Mesodermal cell (in vitro differentiated cells): ENCODE results near the gene SRSF5.
"Not testable (repeated sequence)": the region's sequence is repeated elsewhere in the genome, so short reads cannot be mapped to it uniquely, and the experiment has no call there.

Source experiments
- H3K27ac ChIP-seq: 2 replicates; pipeline ENCODE4 v1.7.0; 2013; ENCODE audit warnings: mild to moderate bottlenecking, low read depth, low read length, moderate library complexity; ENCODE audit not compliant: severe bottlenecking
- H3K36me3 ChIP-seq: 2 replicates; pipeline ENCODE4 v1.7.1; 2013; ENCODE audit warnings: mild to moderate bottlenecking, low read length, moderate library complexity; ENCODE audit not compliant: control insufficient read depth, insufficient read depth
- H3K4me1 ChIP-seq: one replicate; pipeline ENCODE4 v1.7.1; 2013; ENCODE audit warnings: mild to moderate bottlenecking, low read length; ENCODE audit not compliant: insufficient read depth, control insufficient read depth, poor library complexity, severe bottlenecking
- H3K4me3 ChIP-seq: 2 replicates; pipeline ENCODE4 v1.7.0; 2013; ENCODE audit warnings: low read length, control low read depth, mild to moderate bottlenecking; ENCODE audit not compliant: insufficient read depth, poor library complexity, severe bottlenecking; ENCODE audit errors: extremely low read depth
- H3K9me3 ChIP-seq: 2 replicates; pipeline ENCODE4 v1.7.1; 2013; ENCODE audit warnings: mild to moderate bottlenecking, low read length, moderate library complexity; ENCODE audit not compliant: control insufficient read depth
- WGBS, 2 experiments: methylation state at CpG; one replicate each; pipeline ENCODE4 v1.1.5; 2013; ENCODE audit warnings: missing lambda C conversion rate in 2 of 2; ENCODE audit not compliant: insufficient coverage in 2 of 2; 5-methylcytosine and 5-hydroxymethylcytosine counted together

Gene SRSF5

GRCh38 chr14:69807192-69807591 lies 40.2 kb downstream of the SRSF5 start:
- Histone ChIP-seq H3K9me3 (no peaks in the 10 kb centered on the region), H3K4me3 (no peak overlapping the region), H3K36me3 (no peaks in the 10 kb centered on the region), H3K27ac (no peak overlapping the region), H3K4me1 (no peaks in the 10 kb centered on the region)
- no CpG with 5 or more reads among the region's 1 CpG for WGBS, 2 experiments

DNA sequence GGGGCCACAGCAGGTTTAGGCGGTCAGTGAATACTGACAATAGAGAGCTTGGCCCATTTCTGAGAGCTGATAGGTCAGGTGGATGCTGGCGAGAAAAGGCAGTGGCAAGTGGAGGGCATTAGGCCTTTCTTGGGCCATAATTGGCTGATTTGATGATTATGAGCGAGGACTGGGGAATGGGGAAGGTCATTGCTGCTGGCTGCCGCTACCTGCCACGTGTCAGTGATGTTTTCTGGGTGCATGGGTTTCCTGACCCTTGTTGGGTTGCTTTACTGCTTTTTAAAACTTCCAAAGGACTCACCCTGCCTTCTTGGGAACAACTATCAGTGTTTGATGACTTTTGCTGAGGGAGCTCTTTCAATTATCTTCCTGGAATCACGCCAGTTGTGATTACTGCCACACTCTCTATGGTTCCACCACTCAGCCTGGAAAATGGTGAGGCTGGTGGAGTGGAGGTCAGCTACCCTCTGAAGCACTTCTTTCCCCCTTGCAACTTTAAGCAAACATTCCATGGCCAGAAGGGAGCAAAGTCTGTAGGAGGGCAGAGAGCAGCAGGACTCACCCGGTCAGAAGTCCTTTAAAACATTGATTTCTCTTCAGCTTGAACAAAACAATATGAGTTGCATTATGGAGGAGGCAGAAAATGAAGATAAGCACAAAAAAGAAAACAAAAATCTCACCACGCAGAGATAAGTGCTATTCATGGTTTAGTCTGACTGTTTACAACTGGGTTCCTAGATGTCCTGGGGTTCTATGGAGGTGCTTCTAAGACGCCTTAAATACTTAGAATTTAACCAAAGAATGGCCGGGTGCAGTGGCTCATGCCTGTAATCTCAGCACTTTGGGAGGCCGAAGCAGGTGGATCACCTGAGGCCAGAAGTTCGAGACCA lies 42.2 kb downstream of the SRSF5 start:
- Histone ChIP-seq H3K9me3 (no peaks in the 10 kb centered on the region), H3K4me3 (no peak overlapping the region), H3K27ac (no peak overlapping the region), H3K4me1 (no peaks in the 10 kb centered on the region), H3K36me3 (no peaks in the 10 kb centered on the region)
- 88 to 93% methylated on average over 5 to 7 of the region's 12 CpGs for WGBS, 2 experiments

GRCh38 chr14:69811227-69811867 lies 44.4 kb downstream of the SRSF5 start:
- H3K4me3 ChIP-seq = no peak overlapping the region
- no peak overlapping the region for H3K27ac ChIP-seq
- H3K36me3 ChIP-seq = no peaks in the 10 kb centered on the region
- H3K9me3 ChIP-seq = no peaks in the 10 kb centered on the region
- 88 to 97% methylated on average over 10 to 13 of the region's 13 CpGs for WGBS, 2 experiments
- no peaks in the 10 kb centered on the region for H3K4me1 ChIP-seq

GRCh38 chr14:69811868-69812252 lies 44.9 kb downstream of the SRSF5 start:
- no peak overlapping the region for H3K27ac ChIP-seq
- H3K36me3 ChIP-seq = no peaks in the 10 kb centered on the region
- H3K9me3 ChIP-seq = no peaks in the 10 kb centered on the region
- H3K4me3 ChIP-seq = no peak overlapping the region
- no peaks in the 10 kb centered on the region for H3K4me1 ChIP-seq
- 94 to 96% methylated on average over 10 of the region's 10 CpGs for WGBS, 2 experiments

GRCh38 chr14:69812711-69813110 lies 45.8 kb downstream of the SRSF5 start:
- Histone ChIP-seq H3K36me3 (no peaks in the 10 kb centered on the region), H3K27ac (no peak overlapping the region), H3K9me3 (no peaks in the 10 kb centered on the region), H3K4me3 (no peak overlapping the region), H3K4me1 (no peaks in the 10 kb centered on the region)
- WGBS, 2 experiments = 89 to 94% methylated on average over 9 of the region's 9 CpGs

- H3K4me1 ChIP-seq, H3K36me3 ChIP-seq, H3K4me3 ChIP-seq, H3K27ac ChIP-seq, H3K9me3 ChIP-seq: not testable (repeated sequence)
- 89 to 96% methylated on average over 5 to 6 of the region's 6 CpGs for WGBS, 2 experiments
These were observed 46.4 kb downstream of the SRSF5 start for GRCh38 chr14:69813346-69813745.

DNA sequence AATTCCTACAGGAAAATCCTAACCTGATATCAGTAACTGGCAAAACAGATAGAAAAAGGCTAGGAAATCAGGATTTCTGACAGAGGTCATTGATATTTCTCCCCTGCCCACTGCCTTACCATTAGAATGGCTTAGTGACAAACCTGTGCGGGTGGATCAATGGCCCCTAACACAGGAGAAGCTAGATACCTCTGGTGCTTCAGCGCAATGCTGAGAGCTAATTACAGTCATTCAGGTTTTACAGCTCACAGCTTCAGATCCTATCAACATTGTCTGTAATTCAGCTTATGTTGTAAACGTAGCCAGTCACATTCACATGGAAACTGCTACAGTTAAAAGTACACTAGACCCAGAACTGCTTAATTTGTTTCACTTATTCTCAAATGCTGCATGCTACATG lies 47.5 kb downstream of the SRSF5 start:
- H3K4me1 ChIP-seq = no peaks in the 10 kb centered on the region
- no peak overlapping the region for H3K27ac ChIP-seq
- whole genome bisulfite sequencing, 2 experiments = 75 to 94% methylated on average over 2 to 3 of the region's 3 CpGs
- no peak overlapping the region for H3K4me3 ChIP-seq
- no peaks in the 10 kb centered on the region for H3K9me3 ChIP-seq
- no peaks in the 10 kb centered on the region for H3K36me3 ChIP-seq

GRCh38 chr14:69815556-69815955 lies 48.6 kb downstream of the SRSF5 start:
- 96 to 98% methylated on average over 5 of the region's 5 CpGs for WGBS, 2 experiments
- Histone ChIP-seq H3K9me3 (no peaks in the 10 kb centered on the region), H3K4me1 (no peaks in the 10 kb centered on the region), H3K27ac (no peak overlapping the region), H3K4me3 (no peak overlapping the region), H3K36me3 (no peaks in the 10 kb centered on the region)

DNA sequence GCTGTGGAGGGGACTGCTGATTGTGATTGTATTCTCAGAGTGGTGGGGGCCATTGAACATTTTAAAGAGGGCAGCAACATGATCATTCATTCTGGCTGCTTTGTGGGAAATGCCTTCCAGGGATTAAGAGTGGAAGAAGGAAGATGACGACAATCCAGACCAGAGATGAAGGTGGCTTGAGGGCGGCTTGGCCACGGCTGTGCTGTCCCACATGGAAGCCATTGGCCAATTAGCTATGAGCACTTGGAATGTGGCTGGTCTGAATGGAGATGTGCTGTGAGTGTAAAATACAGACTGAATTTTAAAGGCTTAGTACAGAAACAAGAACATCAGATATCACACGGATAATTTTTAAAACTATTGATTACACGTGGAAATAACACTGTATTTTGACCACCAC lies 49.3 kb downstream of the SRSF5 start:
- H3K36me3 ChIP-seq = no peaks in the 10 kb centered on the region
- no peaks in the 10 kb centered on the region for H3K4me1 ChIP-seq
- 92 to 97% methylated on average over 3 of the region's 5 CpGs for WGBS, 2 experiments
- no peaks in the 10 kb centered on the region for H3K9me3 ChIP-seq
- H3K27ac ChIP-seq = no peak overlapping the region
- no peak overlapping the region for H3K4me3 ChIP-seq

DNA sequence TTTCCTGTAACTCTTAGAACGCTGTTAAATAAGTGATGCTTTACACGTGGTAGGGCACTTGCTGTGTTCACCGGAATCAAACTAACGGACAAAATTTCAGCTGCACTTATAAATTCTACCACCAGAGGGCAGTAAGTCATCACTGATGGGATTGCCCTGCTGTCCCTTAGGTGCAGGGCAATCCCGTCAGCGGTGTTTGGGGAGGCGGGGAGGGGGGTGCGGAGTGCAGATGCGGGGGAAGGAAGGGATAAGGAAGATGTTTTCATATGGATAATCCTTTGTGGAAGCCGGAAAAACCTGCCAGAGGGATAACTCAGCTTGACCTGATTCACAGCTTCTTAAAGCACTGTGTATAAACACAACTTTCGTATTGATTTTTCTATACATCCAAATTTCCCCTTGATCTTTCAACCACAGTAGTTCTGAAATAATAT lies 51.8 kb downstream of the SRSF5 start:
- WGBS, 2 experiments = 14 to 25% methylated on average over 4 to 9 of the region's 11 CpGs
- Histone ChIP-seq H3K36me3 (no peaks in the 10 kb centered on the region), H3K9me3 (no peaks in the 10 kb centered on the region), H3K4me1 (no peaks in the 10 kb centered on the region), H3K4me3 (no peak overlapping the region), H3K27ac (no peak overlapping the region)

GRCh38 chr14:69819607-69820006 lies 52.7 kb downstream of the SRSF5 start:
- 79 to 87% methylated on average over 6 to 8 of the region's 8 CpGs for WGBS, 2 experiments
- no peaks in the 10 kb centered on the region for H3K36me3 ChIP-seq
- H3K9me3 ChIP-seq = no peaks in the 10 kb centered on the region
- no peak overlapping the region for H3K4me3 ChIP-seq
- no peak overlapping the region for H3K27ac ChIP-seq
- no peaks in the 10 kb centered on the region for H3K4me1 ChIP-seq
